ENCODE data around the gene PGC. TPM values are rescaled to one million over a fixed set of nuclear protein-coding genes. Genes with fewer than 3 reads are reported as not detected.

PGC gene
- total and polyA plus RNA-seq, 9 of the 15 experiments (the other 6 are each of a cell fraction or from before 2014, with no cell fraction given), result 0.17 to 0.40 TPM; not detected in 7

DNA sequence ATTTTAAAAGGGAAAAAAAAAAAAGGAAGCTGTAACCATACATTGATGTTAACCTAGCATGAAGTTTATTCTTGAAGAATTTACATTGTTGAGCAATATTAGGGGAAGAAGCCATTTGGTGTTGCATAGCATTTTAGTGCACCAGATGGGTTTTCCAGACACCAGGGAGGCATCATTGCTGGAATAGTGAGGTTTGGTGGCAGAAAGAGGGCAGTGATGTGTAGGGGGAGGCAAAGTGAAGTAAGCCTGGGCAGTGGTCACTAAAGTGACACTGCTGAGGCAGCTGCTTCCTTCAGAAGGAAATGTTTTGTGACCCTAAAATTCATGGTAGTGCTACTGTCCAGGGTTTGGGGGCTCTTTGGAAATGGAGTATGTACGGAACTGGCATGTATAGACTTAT is 42.8 kb upstream of the PGC start (continued):
- TF ChIP-seq ZFX (CRISPR knock-in tag; IDR thresholded peaks at IDR 0.05) (no peak), ZFPM2 (CRISPR knock-in tag; IDR thresholded peaks at IDR 0.05) (no peak), POLR2B (IDR thresholded peaks at IDR 0.05; ENCODE audit: low read depth, partially characterized antibody) (peak; percentile 20), ZNF124 (CRISPR knock-in tag; IDR thresholded peaks at IDR 0.05) (no peak), ZFP36 (IDR thresholded peaks at IDR 0.05; ENCODE audit: low read depth, low read length, partially characterized antibody) (no peak), MCM3 (IDR thresholded peaks at IDR 0.05) (no peak), ZNF354B (CRISPR knock-in tag; IDR thresholded peaks at IDR 0.05) (no peak), SUPT5H (IDR thresholded peaks at IDR 0.05) (peak; percentile 73), NCOA2 (IDR thresholded peaks at IDR 0.05; ENCODE audit: partially characterized antibody in 2 of 2) (no peak), ZNF263 (CRISPR knock-in tag; IDR thresholded peaks at IDR 0.05; ENCODE audit: borderline replicate concordance) (no peak), POLR2AphosphoS5 (IDR thresholded peaks at IDR 0.05; ENCODE audit: control insufficient read depth, insufficient read depth, low read depth, low read length) (peak; percentile 51; the same call in 1 of the 2 replicates), FIP1L1 (IDR thresholded peaks at IDR 0.05; ENCODE audit: low read depth, low read length, poor library complexity, severe bottlenecking) (no peak), CEBPB (tag; IDR thresholded peaks at IDR 0.05) (peak; percentile 50; the same call in 1 of the 2 replicates), KDM1A (IDR thresholded peaks at IDR 0.05) (no peak), TAF9B (IDR thresholded peaks at IDR 0.05; ENCODE audit: partially characterized antibody) (no peak), KHSRP (IDR thresholded peaks at IDR 0.05) (no peak)
- TF ChIP-seq, protein P1, sequence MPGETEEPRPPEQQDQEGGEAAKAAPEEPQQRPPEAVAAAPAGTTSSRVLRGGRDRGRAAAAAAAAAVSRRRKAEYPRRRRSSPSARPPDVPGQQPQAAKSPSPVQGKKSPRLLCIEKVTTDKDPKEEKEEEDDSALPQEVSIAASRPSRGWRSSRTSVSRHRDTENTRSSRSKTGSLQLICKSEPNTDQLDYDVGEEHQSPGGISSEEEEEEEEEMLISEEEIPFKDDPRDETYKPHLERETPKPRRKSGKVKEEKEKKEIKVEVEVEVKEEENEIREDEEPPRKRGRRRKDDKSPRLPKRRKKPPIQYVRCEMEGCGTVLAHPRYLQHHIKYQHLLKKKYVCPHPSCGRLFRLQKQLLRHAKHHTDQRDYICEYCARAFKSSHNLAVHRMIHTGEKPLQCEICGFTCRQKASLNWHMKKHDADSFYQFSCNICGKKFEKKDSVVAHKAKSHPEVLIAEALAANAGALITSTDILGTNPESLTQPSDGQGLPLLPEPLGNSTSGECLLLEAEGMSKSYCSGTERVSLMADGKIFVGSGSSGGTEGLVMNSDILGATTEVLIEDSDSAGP (CRISPR knock-in tag; IDR thresholded peaks at IDR 0.05), result no peak
- TF ChIP-seq, protein P2, sequence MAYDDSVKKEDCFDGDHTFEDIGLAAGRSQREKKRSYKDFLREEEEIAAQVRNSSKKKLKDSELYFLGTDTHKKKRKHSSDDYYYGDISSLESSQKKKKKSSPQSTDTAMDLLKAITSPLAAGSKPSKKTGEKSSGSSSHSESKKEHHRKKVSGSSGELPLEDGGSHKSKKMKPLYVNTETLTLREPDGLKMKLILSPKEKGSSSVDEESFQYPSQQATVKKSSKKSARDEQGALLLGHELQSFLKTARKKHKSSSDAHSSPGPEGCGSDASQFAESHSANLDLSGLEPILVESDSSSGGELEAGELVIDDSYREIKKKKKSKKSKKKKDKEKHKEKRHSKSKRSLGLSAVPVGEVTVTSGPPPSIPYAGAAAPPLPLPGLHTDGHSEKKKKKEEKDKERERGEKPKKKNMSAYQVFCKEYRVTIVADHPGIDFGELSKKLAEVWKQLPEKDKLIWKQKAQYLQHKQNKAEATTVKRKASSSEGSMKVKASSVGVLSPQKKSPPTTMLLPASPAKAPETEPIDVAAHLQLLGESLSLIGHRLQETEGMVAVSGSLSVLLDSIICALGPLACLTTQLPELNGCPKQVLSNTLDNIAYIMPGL (CRISPR knock-in tag; IDR thresholded peaks at IDR 0.05), result no peak
